NCI-H2107 treated with DMSO at 0.1 percent for 48 hours (cell line): ENCODE data around the gene RSPO3.
"Not testable (repeated sequence)": the region's sequence is repeated elsewhere in the genome, so short reads cannot be mapped to it uniquely, and the experiment has no call there.

Source experiments
- DNase-seq: peaks from one replicate; lab custom pipeline; 2025; ENCODE audit not compliant: unreplicated experiment; lab: John Stamatoyannopoulos, UW

The RSPO3 gene

GRCh38 chr6:127201321-127201720, 82.8 kb downstream of the RSPO3 start:
- no peak for DNase-seq

- DNase-seq = no peak
These were observed 84.2 kb downstream of the RSPO3 start for GRCh38 chr6:127202676-127203075.

GRCh38 chr6:127204281-127204680, 85.8 kb downstream of the RSPO3 start:
- no peak for DNase-seq

DNA sequence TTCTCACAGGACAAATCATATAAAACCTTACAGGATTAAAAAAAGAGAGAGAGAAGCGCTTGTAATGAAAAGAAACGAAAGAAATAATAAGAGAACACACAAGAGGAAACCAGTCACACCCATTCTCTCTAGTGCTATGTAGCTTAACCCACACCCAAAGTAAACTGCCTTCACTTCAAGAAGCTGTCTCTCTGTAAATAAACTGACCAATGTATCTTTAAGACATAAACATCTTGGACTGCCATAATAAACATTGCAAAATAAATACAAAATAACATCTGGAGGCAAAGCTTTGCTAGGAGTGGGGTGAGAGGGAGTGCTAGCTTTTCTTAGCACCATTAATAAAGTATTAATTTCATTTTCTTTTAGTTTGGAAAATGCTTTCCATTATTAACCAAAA, 86.6 kb downstream of the RSPO3 start:
- no peak for DNase-seq

DNA sequence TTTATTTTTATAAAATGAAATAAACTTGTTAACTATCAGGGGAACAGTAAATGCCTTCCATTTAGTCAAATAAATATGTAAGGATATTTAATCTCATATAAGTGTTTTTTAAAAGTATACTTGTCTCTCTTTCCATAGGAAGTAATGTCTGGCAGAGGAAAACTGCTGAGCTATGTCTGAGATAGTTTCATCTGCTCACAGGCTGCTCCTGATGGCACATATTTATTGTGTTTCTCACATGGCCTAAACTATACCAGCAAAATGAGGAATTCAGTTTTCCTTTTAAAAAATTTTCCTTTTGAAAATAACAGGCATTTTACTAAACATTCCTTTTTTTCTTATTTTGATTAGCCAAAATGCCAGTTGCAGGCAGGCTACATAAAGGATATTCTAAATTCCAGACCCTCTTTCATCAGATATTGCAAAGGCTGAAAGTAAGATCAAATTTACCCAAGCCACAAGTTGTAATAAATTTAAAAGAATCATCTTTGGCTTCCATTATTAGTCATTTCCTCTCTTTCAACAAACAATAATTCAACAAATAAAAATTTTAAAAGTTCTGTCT, 88.1 kb downstream of the RSPO3 start:
- no peak for DNase-seq

GRCh38 chr6:127207591-127208120, 89.2 kb downstream of the RSPO3 start:
- no peak for DNase-seq

GRCh38 chr6:127210725-127211124, 92.3 kb downstream of the RSPO3 start:
- no peak for DNase-seq

- DNase-seq = no peak
These were observed 93.9 kb downstream of the RSPO3 start for GRCh38 chr6:127212376-127212775.

GRCh38 chr6:127214032-127214431, 95.6 kb downstream of the RSPO3 start:
- not testable (repeated sequence) for DNase-seq

DNA sequence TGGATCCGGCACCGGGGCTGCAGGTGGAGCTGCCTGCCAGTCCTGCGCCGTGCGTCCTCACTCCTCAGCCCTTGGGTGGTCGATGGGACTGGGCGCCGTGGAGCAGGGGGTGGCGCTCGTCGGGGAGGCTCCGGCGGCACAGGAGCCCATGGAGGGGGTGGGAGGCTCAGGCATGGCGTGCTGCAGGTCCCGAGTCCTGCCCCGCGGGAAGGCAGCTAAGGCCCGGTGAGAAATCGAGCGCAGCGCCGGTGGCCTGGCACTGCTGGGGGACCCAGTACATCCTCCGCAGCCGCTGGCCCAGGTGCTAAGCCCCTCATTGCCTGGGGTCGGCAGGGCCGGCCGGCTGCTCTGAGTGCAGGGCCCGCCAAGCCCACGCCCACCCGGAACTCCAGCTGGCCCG, 96.1 kb downstream of the RSPO3 start:
- not testable (repeated sequence) for DNase-seq

- no peak for DNase-seq
These were observed 97.5 kb downstream of the RSPO3 start for GRCh38 chr6:127215931-127216330.

- DNase-seq = no peak
These were observed 98.6 kb downstream of the RSPO3 start for GRCh38 chr6:127216810-127217789.

GRCh38 chr6:127219869-127220268, 101.4 kb downstream of the RSPO3 start:
- DNase-seq = no peak

DNA sequence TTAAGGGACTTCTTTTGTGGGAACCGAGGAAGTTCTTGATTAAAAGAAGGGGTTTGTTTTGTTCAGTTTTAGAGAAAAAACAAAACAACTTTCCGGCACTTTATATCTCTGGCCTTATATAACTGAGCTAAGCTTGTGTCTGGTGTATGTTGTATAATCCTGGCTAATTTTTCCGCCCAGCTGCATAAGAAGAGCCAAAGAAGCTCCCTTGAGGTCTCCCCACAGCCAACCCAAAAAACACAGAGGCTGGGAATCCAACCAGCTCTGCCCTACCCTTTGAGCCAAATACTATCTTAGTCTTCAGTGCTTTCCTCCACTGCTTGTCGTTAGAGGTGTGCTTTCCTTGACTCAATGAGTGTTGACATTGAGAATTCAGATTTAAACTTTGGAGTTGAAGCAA, 102.7 kb downstream of the RSPO3 start:
- no peak for DNase-seq

DNA sequence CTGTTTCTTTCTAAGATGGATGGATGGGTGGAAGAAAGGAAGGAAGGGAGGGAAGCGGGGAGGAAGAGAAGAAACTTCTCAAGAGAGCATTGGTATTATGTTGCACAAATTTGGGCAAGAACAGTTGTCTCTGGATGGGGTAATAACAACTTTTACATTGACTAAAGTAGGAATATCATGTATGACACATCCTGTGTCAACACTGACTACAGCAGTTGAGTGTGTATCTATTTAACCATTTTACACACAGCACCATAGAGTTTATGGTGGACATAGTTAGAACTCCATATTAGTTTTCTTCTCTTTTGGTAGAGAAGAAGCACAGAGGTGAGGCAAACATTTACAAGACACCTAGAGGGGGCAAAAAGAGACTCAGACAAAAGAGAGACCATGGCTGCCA, 103.9 kb downstream of the RSPO3 start:
- no peak for DNase-seq

DNA sequence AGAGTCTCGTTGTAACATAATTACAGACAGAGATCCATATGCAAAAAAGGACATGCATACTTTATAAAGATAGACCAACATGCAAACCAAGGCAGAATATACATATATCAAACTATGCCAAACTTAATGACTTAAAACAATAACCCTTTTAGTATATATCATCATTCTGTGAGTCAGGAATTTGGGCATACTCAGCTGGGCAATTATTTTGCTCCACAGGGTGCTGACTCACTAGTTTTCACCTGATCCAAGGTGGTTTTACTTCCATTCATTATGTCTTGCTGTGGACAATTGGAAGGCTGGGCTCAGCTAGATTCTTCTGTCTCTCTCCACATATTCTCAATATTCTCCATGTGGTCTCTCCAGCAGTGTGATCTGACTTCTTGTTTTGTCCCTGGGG, 107.0 kb downstream of the RSPO3 start:
- no peak for DNase-seq

- not testable (repeated sequence) for DNase-seq
These were observed 115.3 kb downstream of the RSPO3 start for GRCh38 chr6:127233819-127234218.

DNA sequence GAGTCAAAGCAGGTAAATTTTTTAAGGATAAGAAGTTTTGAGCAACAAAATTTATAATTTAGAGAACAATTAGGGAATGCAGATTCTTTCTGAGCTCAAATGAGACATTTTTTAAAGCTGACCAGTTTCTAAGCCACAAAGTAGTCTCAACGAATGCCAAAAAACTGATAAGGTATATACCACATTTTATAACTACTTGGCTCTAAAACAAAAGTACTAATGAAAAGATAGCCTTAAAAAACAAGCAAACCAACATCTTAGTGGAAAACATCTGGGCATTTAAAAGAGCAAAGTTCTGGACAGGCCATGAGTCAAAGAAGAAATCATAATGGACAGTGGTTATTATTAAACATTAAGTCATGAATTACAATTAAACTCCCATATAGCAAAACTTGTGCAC, 125.0 kb downstream of the RSPO3 start:
- DNase-seq = no peak
